GM06990 (cell line): Measurements from ENCODE around the gene TCFL5.

Source experiments
- DNase-seq: peaks from one replicate; pipeline ENCODE4 v3.0.0-alpha.2; 2011; ENCODE audit not compliant: insufficient read length; ENCODE audit errors: extremely low read depth
- H3K27me3 ChIP-seq: replicated peaks from 2 replicates; pipeline ENCODE4 v1.6.0; 2011; ENCODE audit warnings: low read length; ENCODE audit not compliant: control insufficient read depth, insufficient read depth
- H3K36me3 ChIP-seq: 2 replicates; pipeline ENCODE4 v1.5.1; 2011; ENCODE audit warnings: low read length; ENCODE audit not compliant: control insufficient read depth, insufficient read depth
- H3K4me3 ChIP-seq: replicated peaks from 2 replicates; pipeline ENCODE4 v1.5.1; 2011; ENCODE audit warnings: low read depth, mild to moderate bottlenecking, control low read depth, low read length
- TF ChIP-seq, protein P1 (sequence below): IDR thresholded peaks from 2 replicates; pipeline ENCODE4 v1.5.1; 2011; ENCODE audit warnings: low read length, control low read depth, mild to moderate bottlenecking, inconsistent platforms; ENCODE audit not compliant: insufficient read depth, poor library complexity, severe bottlenecking

Gene TCFL5

DNA sequence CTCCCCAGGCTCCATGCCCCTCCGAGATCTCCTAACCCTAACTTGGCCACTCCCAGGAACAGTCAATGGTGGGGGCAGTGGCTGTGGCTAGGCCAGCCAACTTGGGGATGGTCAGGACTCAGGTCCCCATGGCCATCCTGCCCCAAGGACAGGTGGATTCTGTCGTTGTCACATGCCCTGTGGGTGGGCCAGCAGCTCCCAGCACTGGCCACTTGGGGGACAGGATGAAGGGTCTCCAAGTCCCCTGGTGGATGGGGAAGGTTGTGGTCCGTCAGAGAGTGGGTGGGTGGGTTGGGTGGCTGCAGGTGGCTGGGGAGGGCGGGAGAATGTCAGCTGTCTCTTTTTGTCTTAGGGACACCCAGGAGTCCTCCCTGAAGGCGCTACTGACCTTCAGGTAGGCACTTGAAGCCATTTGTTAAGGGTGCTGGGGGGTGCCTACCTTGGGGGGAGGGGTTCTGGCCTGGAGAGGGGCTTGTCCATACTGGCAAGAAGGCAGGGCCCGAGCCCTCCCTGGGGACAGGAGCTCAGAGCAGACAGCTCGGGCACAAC lies 39.3 kb downstream of the TCFL5 start:
- H3K27me3 ChIP-seq = no peaks in the 10 kb centered on the region; the same call in 1 of the 2 replicates
- no peak for DNase-seq
- no peaks in the 10 kb centered on the region for H3K36me3 ChIP-seq
- H3K4me3 ChIP-seq = no peak overlapping the region
- TF ChIP-seq, protein P1, sequence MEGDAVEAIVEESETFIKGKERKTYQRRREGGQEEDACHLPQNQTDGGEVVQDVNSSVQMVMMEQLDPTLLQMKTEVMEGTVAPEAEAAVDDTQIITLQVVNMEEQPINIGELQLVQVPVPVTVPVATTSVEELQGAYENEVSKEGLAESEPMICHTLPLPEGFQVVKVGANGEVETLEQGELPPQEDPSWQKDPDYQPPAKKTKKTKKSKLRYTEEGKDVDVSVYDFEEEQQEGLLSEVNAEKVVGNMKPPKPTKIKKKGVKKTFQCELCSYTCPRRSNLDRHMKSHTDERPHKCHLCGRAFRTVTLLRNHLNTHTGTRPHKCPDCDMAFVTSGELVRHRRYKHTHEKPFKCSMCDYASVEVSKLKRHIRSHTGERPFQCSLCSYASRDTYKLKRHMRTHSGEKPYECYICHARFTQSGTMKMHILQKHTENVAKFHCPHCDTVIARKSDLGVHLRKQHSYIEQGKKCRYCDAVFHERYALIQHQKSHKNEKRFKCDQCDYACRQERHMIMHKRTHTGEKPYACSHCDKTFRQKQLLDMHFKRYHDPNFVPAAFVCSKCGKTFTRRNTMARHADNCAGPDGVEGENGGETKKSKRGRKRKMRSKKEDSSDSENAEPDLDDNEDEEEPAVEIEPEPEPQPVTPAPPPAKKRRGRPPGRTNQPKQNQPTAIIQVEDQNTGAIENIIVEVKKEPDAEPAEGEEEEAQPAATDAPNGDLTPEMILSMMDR = no peak

DNA sequence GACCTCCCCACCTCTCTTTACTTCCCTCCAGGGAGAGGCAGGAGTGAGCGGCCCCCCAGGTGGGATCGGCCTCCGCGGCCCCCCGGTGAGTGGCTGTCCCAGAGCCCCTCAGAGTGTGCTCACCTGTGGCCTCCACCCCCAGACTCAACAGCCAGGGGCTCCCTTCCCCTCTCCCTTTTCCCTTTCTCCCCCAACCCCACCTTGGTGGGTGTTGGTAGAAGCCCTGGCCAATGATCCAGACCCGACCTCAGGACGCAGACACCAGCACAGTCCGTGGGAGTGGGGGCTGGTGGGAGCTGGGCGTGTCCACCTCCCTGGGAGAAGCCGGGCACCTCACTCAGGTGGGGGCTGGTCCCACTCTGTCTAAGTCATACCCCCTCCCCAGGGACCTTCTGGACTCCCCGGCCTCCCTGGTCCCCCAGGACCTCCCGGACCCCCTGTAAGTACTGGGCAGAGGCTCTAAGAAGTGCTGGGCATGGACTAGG lies 39.9 kb downstream of the TCFL5 start:
- no peak for DNase-seq
- Histone ChIP-seq H3K27me3 (no peaks in the 10 kb centered on the region; the same call in 1 of the 2 replicates), H3K36me3 (no peaks in the 10 kb centered on the region), H3K4me3 (no peak overlapping the region)
- TF ChIP-seq, protein P1 = no peak

DNA sequence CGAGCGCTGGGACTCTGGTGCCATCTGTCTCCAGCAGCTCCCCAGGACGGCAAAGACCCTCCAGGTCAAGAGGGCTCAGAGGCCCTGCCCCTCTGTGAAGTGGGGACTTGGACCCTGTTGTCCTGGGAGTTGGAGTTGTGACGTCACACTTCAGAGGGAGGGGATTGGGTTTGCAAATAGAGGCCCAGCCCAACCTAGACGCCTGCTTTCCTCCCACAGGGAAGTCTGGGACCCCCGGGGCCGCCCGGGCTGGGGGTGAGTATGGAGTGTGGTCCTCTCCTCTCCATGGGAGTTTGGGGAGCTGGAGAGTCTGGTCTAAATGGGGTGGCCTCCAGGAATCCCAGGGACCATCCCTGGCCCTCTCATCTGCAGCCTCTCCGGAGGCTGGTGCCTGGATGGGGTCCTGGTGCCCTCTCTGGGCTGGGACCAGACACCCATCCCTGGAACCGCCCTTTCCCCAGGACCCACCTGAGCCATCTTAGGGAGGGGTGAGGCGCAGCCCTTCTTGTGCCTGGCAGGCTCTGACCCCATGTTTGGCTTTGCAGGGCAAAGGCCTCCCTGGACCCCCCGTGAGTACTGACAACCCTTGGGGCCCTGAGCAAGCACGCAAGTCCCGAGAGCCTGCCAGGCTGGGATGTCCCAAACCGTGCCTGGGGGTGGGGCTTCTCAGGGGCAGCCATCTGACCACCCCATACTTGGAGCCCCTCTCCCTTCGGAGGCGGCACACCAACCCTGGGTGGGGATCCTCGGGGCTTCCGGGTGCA lies 40.5 kb downstream of the TCFL5 start:
- Histone ChIP-seq H3K27me3 (no peaks in the 10 kb centered on the region; the same call in 1 of the 2 replicates), H3K4me3 (no peak overlapping the region)

GRCh38 chr20:62820208-62820961 lies 41.2 kb downstream of the TCFL5 start:
- H3K36me3 ChIP-seq = no peaks in the 10 kb centered on the region
- no peak for DNase-seq
- H3K27me3 ChIP-seq = no peaks in the 10 kb centered on the region; the same call in 1 of the 2 replicates
- no peak overlapping the region for H3K4me3 ChIP-seq
- TF ChIP-seq, protein P1 = no peak

More for the DNA sequence above, 40.5 kb downstream of the TCFL5 start:
- no peaks in the 10 kb centered on the region for H3K36me3 ChIP-seq
- DNase-seq = no peak
- TF ChIP-seq, protein P1 = no peak

DNA sequence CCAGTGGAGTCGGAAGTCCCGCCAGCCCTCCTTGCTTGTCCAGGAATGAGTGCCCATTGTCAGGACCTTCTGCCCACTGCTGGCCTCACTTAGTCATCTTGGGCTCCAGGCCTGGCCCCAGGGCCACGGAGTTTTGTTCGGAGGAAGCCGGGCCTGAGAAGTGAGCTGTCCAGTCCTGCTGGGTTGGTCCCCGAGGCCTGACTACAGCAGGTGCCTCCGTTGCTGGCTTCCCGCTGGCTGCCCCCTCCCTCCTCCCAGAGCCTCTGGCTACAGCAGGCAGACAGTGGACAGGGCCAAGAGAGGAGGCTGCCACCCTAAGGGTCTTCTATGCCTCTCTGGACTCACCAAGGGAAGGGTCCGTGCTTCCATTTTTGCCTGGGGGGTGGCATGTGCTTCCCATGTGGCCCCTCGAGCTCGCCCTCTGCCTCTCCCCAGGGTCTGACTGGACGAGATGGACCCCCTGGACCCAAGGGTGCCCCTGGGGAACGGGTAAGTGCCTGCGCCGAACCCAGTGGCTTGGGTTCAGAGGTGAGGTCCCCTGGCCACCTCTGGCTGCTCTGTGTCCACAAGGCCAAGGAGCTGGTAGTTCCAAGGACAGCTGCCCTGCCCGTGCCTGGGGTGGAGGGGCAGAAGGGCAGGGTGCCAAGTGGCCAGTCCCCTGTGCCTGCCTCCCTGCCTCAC lies 42.0 kb downstream of the TCFL5 start:
- no peak overlapping the region for H3K4me3 ChIP-seq
- no peak for DNase-seq
- no peaks in the 10 kb centered on the region for H3K36me3 ChIP-seq
- no peaks in the 10 kb centered on the region; the same call in 1 of the 2 replicates for H3K27me3 ChIP-seq
- TF ChIP-seq, protein P1 = no peak
